Breast epithelium (tissue), 3 donors: ENCODE data around the gene FBXL4.

Experiments used
- POLR2A ChIP-seq: fragments of 450-650 bp; IDR thresholded peaks from one replicate; pipeline ENCODE4 v1.6.1; 2016; ENCODE audit warnings: antibody characterized with exemption, mild to moderate bottlenecking, moderate library complexity
- TF ChIP-seq, protein P1 (sequence below), 3 donors: fragments of 450-650 bp; IDR thresholded peaks; one replicate each; pipeline ENCODE4 v1.5.1; 2016 to 2017; ENCODE audit warnings: antibody characterized with exemption in 3 of 3, mild to moderate bottlenecking in 3 of 3, moderate library complexity in 3 of 3

DNA sequence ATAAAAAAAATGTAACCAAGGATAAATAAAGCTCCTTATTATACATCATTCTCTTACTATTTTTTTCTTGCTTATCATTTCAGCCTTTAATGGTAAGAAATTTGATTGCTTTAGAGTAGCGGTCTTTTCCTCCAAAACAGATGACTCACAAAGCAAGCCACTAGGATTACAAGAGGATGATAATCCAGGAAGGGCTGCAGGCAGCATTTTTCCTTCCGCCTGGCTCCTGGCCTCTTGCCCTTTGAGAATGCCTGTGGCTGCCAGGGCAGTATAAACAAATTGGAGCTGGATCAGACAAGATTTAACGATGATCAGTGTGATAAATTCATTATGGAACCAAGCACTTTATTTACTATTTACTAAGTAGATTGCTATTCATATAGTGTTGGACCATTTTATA, 9.7 kb upstream of the FBXL4 start:
- TF ChIP-seq POLR2A: no peak
- TF ChIP-seq, protein P1, sequence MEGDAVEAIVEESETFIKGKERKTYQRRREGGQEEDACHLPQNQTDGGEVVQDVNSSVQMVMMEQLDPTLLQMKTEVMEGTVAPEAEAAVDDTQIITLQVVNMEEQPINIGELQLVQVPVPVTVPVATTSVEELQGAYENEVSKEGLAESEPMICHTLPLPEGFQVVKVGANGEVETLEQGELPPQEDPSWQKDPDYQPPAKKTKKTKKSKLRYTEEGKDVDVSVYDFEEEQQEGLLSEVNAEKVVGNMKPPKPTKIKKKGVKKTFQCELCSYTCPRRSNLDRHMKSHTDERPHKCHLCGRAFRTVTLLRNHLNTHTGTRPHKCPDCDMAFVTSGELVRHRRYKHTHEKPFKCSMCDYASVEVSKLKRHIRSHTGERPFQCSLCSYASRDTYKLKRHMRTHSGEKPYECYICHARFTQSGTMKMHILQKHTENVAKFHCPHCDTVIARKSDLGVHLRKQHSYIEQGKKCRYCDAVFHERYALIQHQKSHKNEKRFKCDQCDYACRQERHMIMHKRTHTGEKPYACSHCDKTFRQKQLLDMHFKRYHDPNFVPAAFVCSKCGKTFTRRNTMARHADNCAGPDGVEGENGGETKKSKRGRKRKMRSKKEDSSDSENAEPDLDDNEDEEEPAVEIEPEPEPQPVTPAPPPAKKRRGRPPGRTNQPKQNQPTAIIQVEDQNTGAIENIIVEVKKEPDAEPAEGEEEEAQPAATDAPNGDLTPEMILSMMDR (IDR thresholded peaks at IDR 0.05): no peak
